Effector memory CD4-positive, alpha-beta T cell (primary cell): Measurements from ENCODE around the gene EGFR.

Experiments
- DNase-seq, 3 donors: peaks; one replicate each; pipeline ENCODE4 v3.0.0-alpha.2; 2020
- H3K27ac ChIP-seq: 2 replicates; pipeline ENCODE4 v1.7.0; 2013; ENCODE audit warnings: mild to moderate bottlenecking, low read length, moderate library complexity; ENCODE audit not compliant: insufficient read depth, poor library complexity, severe bottlenecking
- H3K27me3 ChIP-seq: replicated peaks from 2 replicates; pipeline ENCODE4 v1.7.0; 2013; ENCODE audit warnings: mild to moderate bottlenecking, low read length; ENCODE audit not compliant: insufficient read depth, control insufficient read depth, poor library complexity, severe bottlenecking
- H3K36me3 ChIP-seq: 2 replicates; pipeline ENCODE4 v1.7.0; 2013; ENCODE audit warnings: mild to moderate bottlenecking, low read length, moderate library complexity; ENCODE audit not compliant: control insufficient read depth, insufficient read depth
- H3K4me1 ChIP-seq: 2 replicates; pipeline ENCODE4 v1.7.0; 2013; ENCODE audit warnings: low read length, mild to moderate bottlenecking; ENCODE audit not compliant: control insufficient read depth, insufficient read depth, poor library complexity, severe bottlenecking
- H3K4me3 ChIP-seq: 2 replicates; pipeline ENCODE4 v1.7.0; 2013; ENCODE audit warnings: low read length, low read depth, mild to moderate bottlenecking; ENCODE audit not compliant: insufficient read depth, poor library complexity, severe bottlenecking
- H3K9me3 ChIP-seq: 2 replicates; pipeline ENCODE4 v1.7.0; 2013; ENCODE audit warnings: mild to moderate bottlenecking, low read length, moderate library complexity; ENCODE audit not compliant: control insufficient read depth

The EGFR gene

DNA sequence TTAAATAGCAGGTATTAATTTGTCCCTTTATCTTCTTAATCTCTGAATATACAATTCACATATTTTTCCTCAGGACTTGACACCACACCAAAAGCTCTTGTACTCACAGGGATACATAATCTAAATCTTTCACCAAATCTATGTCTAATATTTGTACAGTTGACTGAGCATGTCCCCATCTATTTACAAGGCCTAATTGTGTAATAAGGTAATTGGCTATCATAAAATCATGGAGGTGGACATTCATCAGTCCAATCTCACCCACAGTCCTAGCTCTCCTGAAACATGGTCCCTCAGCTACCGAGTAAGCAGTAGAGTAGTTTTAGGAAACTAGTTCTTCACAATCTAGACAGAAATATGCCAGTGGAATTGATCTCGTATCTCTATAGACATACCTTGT lies 30.3 kb upstream of the EGFR start:
- Histone ChIP-seq H3K36me3 (no peaks in the 10 kb centered on the region), H3K9me3 (no peaks in the 10 kb centered on the region), H3K4me1 (no peaks in the 10 kb centered on the region), H3K4me3 (no peak overlapping the region), H3K27me3 (no peaks in the 10 kb centered on the region), H3K27ac (no peak overlapping the region)
- no peak for DNase-seq

DNA sequence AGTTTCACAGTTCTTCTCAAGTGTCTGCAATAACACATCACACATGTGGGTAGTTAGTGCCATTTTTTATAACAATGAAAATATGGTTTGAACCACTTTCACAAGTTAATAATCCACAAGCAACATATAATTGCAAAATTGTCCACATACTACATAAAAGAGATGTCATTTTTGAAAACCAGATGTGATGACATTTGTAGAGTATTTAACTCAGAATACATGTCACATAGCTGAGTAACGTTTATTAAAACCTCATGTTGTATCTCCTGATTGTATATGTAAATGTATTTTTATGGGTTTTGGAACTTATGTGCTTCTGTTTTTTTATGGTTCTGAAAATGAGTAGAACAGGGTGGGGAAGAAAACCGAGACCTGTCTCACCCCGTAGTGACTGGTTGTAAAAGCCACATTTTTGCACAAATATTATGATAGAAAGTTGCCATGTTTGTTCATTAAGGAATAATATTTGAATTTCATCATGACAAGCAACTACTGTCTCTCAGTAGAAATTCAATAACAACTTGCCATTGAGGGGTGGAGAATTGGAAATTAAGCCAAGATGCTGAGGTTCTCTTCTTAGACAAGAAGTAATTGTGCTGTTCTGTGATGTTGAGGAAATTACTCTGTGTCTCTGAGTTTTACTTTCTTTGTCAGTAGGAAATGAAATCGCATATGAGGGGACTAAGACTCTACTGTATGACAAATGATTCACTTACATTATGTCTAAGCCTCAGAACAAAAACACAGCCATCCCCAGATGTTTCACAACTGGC lies 29.2 kb upstream of the EGFR start:
- H3K4me3 ChIP-seq, result no peak overlapping the region
- no peaks in the 10 kb centered on the region for H3K27me3 ChIP-seq
- H3K36me3 ChIP-seq, result no peaks in the 10 kb centered on the region
- H3K4me1 ChIP-seq, result no peaks in the 10 kb centered on the region
- H3K9me3 ChIP-seq, result no peaks in the 10 kb centered on the region
- DNase-seq, result no peak
- H3K27ac ChIP-seq, result no peak overlapping the region

DNA sequence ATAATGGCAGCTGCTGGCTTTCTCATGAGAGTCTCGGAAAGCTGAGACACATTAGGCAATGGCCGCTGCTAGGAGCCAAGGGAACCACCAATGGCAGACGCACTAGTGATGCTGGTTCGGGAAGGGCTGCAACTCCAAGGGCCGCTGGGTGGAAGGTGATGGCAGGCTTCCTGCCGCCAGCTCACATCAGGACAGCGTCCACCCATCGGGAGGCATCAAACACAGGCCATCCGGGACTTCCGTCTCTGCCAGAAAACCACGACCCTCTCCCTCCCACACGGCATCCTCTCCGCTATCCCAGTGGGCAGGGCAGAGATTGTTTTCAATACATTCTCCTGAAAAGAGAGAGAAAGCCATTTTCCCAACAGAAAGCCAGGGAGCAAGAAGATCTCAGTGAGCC lies 27.5 kb upstream of the EGFR start:
- H3K36me3 ChIP-seq, result no peaks in the 10 kb centered on the region
- no peaks in the 10 kb centered on the region for H3K27me3 ChIP-seq
- no peak overlapping the region for H3K27ac ChIP-seq
- no peaks in the 10 kb centered on the region for H3K9me3 ChIP-seq
- DNase-seq, result no peak
- no peaks in the 10 kb centered on the region for H3K4me1 ChIP-seq
- no peak overlapping the region for H3K4me3 ChIP-seq

DNA sequence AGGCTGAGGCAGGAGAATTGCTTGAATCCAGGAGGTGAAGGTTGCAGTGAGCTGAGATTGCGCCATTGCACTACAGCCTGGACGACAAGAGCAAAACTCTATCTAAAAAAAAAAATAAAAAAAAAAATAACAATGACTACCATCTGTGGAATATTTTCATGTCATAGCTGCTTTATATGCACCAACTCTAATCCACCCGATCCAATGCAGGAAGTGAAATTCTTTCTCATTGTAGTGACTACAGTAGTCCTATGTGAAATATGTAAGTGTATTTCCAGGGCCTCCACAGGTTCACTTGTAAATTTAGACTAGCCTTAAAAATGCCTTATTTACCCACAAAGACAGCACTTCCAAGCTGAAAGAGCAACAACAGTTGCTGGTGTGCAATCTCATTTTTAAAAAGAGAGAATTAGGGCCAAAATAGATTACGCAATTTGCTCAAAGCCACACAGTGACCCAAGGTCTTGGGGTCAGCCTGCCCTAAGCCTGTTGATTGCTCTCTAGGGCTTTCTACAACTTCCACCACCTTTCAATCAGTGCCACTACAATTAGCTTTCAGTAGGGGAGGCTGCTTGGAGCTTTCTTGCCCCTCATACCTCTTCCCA lies 25.8 kb upstream of the EGFR start:
- Histone ChIP-seq H3K9me3 (no peaks in the 10 kb centered on the region), H3K4me3 (no peak overlapping the region), H3K36me3 (no peaks in the 10 kb centered on the region), H3K4me1 (no peaks in the 10 kb centered on the region), H3K27ac (no peak overlapping the region), H3K27me3 (no peaks in the 10 kb centered on the region)
- no peak for DNase-seq

DNA sequence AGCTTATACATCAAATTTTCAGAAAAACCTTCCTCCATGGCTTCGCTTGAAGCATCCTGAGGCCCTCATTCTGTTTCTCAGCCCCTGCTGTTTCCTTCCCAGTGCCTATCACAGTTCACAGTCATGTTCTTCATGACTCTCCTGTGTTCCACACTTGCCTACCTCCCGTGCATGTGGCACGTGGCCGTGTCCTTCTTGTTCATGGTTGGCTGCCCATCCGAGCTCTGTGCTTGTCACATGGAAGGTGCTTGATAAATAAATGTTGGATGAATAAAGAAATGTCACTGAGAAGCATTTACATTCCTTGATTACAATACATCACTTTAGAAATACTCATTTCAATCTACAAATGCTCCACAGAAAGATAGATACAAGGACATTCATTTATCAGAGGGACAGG lies 23.7 kb upstream of the EGFR start:
- H3K27ac ChIP-seq, result no peak overlapping the region
- DNase-seq, result no peak

DNA sequence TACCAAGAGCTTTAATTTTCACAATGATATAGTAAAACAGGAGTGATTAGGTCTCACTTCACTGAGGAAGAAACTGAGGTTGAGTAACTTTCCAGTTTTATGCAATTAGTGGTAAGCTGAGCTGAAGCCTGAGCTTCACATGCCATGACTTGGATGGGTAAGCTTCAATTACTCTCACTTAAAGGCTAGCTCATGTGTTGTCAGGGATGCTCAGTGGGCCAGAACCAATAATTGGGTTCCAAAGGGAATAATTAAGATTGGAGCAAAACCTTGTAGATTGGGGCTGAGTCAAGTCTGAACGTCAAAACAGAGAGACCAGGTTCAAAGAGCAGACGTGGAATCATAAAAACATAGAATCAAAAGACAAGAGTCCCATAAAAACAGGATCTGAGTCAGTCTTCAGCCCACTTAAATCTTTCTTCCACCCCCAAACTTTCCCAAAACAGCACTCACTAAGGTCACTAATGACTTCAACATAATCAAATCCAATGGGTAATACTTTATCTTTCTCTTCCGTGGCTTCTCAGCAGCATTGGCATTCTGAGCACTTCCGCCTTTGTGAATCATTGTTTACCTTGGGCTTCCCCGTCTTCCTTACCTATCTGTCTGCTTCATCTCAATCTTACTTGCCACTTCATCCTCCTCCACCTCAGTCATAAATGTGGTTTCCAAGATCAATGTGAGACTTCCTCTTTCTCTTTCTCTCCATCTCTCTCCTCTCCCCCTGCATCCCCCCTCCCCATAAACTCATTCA lies 23.0 kb upstream of the EGFR start:
- no peak for DNase-seq

More for the DNA sequence above, 23.7 kb upstream of the EGFR start:
- Histone ChIP-seq H3K9me3 (no peaks in the 10 kb centered on the region), H3K4me1 (no peaks in the 10 kb centered on the region), H3K27me3 (no peaks in the 10 kb centered on the region), H3K36me3 (no peaks in the 10 kb centered on the region), H3K4me3 (no peak overlapping the region)

DNA sequence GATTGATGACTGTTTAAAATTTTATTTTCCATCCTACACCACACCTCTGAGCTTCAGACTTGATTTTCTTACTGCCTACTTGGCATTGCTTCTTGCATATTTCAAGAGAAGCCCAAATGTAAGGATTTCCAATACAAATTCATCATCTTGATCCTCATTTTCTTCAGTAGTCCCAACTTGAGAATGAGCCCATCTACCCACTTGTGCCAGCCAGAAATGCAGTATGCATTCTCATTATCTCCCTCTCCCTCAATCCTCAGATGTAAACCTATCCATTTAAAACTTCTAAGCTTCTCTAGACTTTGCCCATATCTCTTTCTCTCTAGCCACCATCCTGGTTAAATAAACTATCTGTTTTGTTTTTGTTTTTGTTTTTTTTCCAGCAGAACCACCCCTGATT lies 22.4 kb upstream of the EGFR start:
- H3K4me1 ChIP-seq, result no peaks in the 10 kb centered on the region
- no peak overlapping the region for H3K4me3 ChIP-seq
- H3K36me3 ChIP-seq, result no peaks in the 10 kb centered on the region
- no peak overlapping the region for H3K27ac ChIP-seq
- no peak for DNase-seq
- no peaks in the 10 kb centered on the region for H3K9me3 ChIP-seq
- no peaks in the 10 kb centered on the region for H3K27me3 ChIP-seq

More for the DNA sequence above, 23.0 kb upstream of the EGFR start:
- no peaks in the 10 kb centered on the region for H3K9me3 ChIP-seq
- H3K4me1 ChIP-seq, result no peaks in the 10 kb centered on the region
- no peaks in the 10 kb centered on the region for H3K27me3 ChIP-seq
- H3K27ac ChIP-seq, result no peak overlapping the region
- H3K36me3 ChIP-seq, result no peaks in the 10 kb centered on the region
- no peak overlapping the region for H3K4me3 ChIP-seq

DNA sequence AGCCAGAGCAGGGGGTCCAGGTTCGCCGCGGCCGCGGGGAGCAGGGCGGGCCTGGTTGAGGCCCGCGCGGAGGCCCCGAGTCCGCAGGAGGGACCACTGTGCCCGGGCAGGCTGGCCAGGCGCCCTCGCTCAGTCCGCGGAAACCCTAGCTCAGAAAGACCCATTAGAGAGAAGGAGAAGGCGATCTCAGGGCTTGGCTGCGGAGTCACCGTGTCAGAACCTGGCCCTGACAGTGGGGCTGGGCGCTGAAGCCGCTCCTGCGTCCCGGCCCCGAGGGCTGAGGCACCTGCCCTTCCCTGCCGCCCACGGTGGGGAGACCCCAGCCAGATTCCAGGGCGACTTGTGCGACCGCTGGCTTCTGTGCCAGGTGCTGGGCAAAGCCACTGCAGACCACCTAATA lies 14.2 kb upstream of the EGFR start:
- H3K36me3 ChIP-seq, result no peaks in the 10 kb centered on the region
- H3K4me1 ChIP-seq, result no peaks in the 10 kb centered on the region
- H3K27ac ChIP-seq, result no peak overlapping the region
- H3K27me3 ChIP-seq, result no peaks in the 10 kb centered on the region
- no peaks in the 10 kb centered on the region for H3K9me3 ChIP-seq
- no peak for DNase-seq
- H3K4me3 ChIP-seq, result no peak overlapping the region

DNA sequence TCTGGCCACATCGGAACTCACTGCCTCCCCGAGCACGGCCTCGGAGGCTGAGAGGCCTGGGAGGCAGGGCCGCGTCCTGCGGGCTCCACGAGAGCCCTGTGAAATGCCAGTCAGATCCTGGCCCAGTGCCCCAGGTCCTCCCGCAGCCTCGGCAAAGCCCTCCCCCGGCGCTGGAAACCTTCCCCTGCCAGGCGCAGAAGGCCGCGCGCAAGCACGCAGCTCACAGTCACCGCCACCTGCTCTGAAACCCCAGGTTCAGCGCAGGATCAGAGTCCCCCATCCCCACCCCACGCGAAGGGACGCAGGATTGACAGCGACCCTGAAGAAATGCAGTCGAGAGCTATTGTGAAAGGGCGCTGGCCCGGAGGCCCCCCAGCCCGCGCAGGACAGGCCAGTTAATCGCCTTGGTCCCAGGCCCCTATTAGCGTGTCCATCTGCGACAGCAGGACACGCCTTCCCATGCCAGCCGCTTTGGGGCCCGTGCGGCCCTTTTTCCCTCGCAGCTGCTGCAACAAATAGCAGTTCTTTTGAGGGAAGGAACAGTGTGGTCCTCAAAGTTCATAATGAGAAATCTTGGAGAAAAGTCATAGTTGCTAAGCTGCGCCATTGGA lies 13.5 kb upstream of the EGFR start:
- DNase-seq, result no peak
- no peaks in the 10 kb centered on the region for H3K9me3 ChIP-seq
- no peaks in the 10 kb centered on the region for H3K36me3 ChIP-seq
- no peak overlapping the region for H3K4me3 ChIP-seq
- no peaks in the 10 kb centered on the region for H3K4me1 ChIP-seq
- H3K27me3 ChIP-seq, result no peaks in the 10 kb centered on the region
- no peak overlapping the region for H3K27ac ChIP-seq

DNA sequence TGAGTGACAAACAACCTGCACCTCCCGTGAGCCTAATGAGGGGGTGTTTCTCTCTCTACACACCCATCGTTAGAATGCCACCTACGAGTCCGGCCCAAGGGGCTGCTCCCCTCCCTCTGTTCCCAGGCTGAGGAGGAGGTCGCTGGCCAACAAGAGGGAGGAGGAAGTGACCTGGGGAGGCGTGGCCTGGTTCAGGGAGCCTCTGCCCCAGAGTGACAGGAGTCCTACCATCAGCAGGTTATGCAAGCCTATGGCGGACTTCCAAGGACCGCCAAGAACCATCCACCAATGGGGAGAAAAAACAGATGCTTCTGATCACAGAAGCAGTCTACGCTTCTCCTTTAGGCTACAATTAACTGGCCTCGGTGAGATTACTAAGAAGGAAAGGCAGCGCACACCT lies 12.3 kb upstream of the EGFR start:
- H3K9me3 ChIP-seq, result no peaks in the 10 kb centered on the region
- no peaks in the 10 kb centered on the region for H3K27me3 ChIP-seq
- H3K36me3 ChIP-seq, result no peaks in the 10 kb centered on the region
- H3K27ac ChIP-seq, result no peak overlapping the region
- no peak for DNase-seq
- no peaks in the 10 kb centered on the region for H3K4me1 ChIP-seq
- no peak overlapping the region for H3K4me3 ChIP-seq
